DND-41 (cell line): ENCODE data around the gene ZNF212.

Experiments used
- EZH2 ChIP-seq: IDR thresholded peaks from 3 replicates; pipeline ENCODE4 v1.6.1; 2012; ENCODE audit warnings: borderline replicate concordance, low read depth, mild to moderate bottlenecking, moderate library complexity, low read length, inconsistent platforms; ENCODE audit not compliant: severe bottlenecking
- TF ChIP-seq, protein P1 (sequence below): IDR thresholded peaks from 2 replicates; pipeline ENCODE4 v1.5.1; 2012; ENCODE audit warnings: borderline replicate concordance, low read length, moderate library complexity, mild to moderate bottlenecking; ENCODE audit not compliant: poor library complexity, severe bottlenecking; ENCODE audit errors: extremely low read depth

DNA sequence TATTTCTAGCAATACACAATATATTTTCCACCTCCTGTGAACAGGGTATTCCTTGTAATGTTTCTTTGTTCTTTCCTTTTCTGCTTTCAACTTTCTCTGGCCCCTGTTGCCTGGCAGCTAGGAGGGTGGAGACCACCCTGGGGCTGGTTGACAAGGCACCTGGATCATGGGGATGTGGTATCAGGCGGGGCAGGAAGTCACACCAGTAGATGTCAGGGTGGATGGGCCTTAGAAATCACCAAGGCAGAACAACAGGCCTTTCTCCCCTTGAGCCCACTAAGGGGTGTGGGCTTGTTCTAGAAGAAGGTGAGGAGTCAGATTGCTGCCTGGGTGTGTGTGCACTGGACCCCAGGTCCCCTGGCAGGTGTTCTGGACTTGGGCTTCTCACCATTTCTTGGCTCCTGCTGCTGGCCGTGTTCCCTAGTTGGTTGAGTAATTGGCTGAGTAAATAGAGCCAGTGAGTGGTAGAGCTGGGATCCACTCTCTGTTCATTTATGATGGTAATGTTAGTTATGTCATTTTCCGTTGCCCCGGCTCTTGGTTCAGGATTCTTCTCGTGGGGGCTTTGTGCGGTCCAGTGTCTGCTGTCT is 47.5 kb downstream of the ZNF212 start:
- TF ChIP-seq, protein P1, sequence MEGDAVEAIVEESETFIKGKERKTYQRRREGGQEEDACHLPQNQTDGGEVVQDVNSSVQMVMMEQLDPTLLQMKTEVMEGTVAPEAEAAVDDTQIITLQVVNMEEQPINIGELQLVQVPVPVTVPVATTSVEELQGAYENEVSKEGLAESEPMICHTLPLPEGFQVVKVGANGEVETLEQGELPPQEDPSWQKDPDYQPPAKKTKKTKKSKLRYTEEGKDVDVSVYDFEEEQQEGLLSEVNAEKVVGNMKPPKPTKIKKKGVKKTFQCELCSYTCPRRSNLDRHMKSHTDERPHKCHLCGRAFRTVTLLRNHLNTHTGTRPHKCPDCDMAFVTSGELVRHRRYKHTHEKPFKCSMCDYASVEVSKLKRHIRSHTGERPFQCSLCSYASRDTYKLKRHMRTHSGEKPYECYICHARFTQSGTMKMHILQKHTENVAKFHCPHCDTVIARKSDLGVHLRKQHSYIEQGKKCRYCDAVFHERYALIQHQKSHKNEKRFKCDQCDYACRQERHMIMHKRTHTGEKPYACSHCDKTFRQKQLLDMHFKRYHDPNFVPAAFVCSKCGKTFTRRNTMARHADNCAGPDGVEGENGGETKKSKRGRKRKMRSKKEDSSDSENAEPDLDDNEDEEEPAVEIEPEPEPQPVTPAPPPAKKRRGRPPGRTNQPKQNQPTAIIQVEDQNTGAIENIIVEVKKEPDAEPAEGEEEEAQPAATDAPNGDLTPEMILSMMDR = no peak
- no peak for TF ChIP-seq EZH2
